ENCODE data around the gene ISOC1.

The ISOC1 gene

GRCh38 chr5:129137637-129138036 is 43.1 kb downstream of the ISOC1 start:
- DNase-seq = no peak

- DNase-seq = no peak
These were observed 46.5 kb downstream of the ISOC1 start for GRCh38 chr5:129141078-129141477.

- DNase-seq = no peak
These were observed 47.1 kb downstream of the ISOC1 start for GRCh38 chr5:129141696-129142095.

- DNase-seq = no peak
These were observed 61.3 kb downstream of the ISOC1 start for GRCh38 chr5:129155876-129156275.

GRCh38 chr5:129161830-129162229 is 67.3 kb downstream of the ISOC1 start:
- no peak for DNase-seq

All from stimulated activated CD4-positive, alpha-beta T cell treated with anti-CD3 and anti-CD28 coated beads, Interleukin-2, amount 100 ng/mL, for 24 hours (primary cell).